ENCODE measurements around the gene PRRT1.
"Not testable (repeated sequence)": the region's sequence is repeated elsewhere in the genome, so short reads cannot be mapped to it uniquely, and the experiment has no call there.

The PRRT1 gene

DNA sequence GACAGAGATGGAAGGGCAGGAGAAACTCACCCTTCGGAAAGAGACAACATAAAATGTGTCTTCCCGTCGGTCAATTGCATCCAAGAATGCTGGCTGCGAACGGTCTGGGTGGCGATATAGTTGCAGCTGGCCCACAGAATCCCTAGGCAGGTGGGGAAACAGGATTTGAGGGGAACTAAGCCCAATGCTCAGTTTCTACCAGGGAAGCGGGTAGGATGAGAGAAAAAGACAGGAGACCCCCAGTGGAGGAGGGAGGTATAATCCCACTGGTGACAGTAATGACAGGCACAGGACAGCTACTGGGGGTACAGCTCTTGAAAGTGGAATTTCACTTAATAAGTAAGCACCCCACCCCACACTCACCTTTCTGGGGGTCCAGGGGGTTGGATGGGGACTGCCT is 35.1 kb downstream of the PRRT1 start:
- DNase-seq, result no peak

DNA sequence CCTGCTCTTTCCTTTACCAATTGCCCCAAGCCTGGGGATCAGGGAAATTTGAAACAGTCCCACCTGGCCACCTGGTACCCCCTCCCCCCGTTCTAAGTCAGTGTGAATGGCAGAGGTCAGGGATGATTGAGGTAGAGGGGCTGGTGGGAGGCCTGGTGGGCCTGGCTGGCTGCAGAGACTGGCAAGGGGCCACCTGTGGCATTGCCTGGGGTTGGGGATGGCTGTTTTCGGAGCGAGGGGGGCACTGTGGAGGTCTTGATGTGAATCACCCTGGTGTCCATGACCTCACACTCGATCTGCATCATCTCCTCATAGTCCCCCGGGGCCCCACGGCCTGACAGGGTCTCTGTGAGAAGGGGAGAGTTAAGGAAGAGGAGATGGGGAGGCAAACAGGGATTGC is 36.1 kb downstream of the PRRT1 start:
- no peak for DNase-seq

DNA sequence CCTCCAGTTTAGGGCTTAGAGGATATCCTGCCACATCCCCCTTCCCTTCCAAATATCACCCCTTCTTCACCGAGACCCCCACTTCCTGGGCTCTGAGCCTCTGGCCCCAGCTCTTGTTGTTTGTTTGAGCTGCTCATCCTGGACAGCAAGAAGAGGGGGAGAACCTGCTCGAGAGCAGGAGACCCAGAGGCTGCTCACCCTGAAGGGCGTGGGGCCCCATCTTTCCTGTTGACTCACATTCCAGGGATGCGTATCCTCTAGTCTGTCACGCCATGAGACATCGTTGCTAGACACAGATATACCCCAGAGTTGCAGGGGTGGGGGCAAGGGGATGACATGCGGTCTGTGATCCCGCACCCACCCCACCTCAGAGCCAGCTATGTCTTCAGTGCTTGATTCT is 36.9 kb downstream of the PRRT1 start:
- no peak for DNase-seq

GRCh38 chr6:32113386-32114352 is 38.1 kb downstream of the PRRT1 start:
- no peak for DNase-seq

DNA sequence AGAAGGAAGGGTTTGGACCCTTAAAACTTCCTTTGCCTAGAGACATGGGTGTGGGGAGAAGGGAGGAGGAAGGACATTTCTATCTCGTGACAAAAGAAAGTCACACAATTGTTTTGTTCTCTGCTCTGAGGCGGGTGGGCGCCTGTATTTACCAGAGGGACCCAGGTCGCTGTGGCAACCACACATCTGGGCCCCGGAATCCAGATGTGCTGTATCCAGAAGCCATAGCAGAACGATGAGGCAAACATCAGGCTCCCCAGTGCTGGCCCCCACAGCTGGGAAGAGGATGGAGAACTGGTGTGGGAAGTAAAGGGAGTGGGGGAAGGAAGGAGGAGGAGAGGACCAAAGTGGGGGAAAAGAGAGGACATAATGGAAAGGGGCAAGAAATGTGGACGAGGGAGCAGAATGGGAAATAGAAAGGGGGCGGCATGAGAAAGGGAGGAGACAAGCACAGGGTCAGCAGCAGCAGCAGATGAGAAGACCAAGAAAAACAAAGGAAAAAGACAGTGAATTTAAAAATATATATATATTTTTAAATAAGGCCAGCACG is 39.2 kb downstream of the PRRT1 start:
- no peak for DNase-seq

GRCh38 chr6:32111424-32112066 is 40.2 kb downstream of the PRRT1 start:
- no peak for DNase-seq

GRCh38 chr6:32110632-32111031 is 41.1 kb downstream of the PRRT1 start:
- no peak for DNase-seq

GRCh38 chr6:32109765-32110160 is 42.0 kb downstream of the PRRT1 start:
- DNase-seq, result no peak

- DNase-seq, result no peak
These were observed 42.5 kb downstream of the PRRT1 start, which contains the start of gene TNXB for GRCh38 chr6:32109114-32109764. Gene TNXB (minus strand): TSS chr6:32109338. CDS start chr6:32098198, 11,140 bp downstream.

DNA sequence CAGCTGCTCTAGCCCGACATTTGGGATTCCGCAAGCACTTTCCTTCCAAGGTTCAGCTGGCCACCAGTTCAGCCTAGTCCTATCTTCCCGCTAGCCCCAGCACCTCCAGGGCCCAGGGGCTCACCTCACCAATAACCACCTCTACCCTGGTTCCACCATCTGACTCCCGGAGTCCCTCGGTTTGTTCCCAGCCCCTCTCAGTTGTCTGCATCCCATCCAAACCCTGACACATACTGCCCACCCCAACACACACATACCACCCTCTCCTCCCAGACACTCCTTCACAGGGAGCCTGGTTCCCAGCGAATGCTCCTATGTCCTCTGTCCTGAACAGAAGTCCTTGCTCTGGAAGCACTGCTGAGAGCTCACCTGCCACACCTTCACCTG is 43.0 kb downstream of the PRRT1 start:
- DNase-seq, result no peak

DNA sequence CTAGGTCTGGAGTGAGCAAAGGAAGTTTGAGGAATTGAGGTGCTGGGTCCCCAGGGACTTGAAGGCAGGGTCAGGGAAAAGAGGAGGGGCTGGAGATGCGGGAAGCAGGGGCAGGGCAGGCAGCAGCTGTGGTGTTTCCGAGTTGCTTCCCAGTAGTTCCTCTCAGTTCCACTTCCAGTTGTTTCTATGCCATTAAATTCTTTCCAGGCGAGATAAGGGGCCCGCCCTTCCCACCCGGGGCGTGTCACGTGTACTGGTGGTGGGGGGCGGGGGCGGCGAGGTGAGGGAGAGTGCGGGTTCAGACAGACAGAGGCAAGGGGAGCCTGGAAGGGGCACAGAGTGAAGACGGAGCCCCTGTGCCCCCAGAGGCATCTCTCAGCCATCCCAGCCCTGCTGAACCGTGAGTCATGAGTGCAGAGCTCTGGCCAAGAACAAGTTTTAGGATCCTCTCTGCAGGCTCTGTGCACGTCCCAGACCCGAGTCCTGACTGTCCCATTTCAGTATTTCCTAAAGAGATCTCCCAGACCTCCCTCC is 43.6 kb downstream of the PRRT1 start:
- DNase-seq, result no peak

DNA sequence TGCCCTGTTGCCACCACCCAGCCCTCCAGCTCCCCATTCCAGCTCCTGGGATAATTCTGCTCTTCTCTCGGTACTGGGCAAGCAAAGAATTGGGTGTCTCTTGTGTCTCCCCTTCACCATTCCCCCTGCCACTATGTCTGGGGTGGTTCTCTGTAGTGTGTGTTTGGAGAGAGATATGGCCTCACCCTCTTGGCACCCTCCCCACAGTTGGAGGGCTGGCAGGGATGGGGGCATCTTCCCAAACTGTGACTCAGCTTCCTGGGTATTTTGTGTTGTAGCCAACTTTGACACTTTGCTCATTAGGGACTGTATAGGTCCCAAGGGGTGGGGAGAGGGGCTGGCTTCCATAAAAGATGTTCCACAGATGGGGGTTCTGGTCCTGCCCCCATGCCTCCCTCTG is 44.3 kb downstream of the PRRT1 start:
- DNase-seq, result no peak

- DNase-seq, result no peak
These were observed 46.3 kb downstream of the PRRT1 start for GRCh38 chr6:32105433-32105832.

- no peak for DNase-seq
These were observed 49.5 kb downstream of the PRRT1 start for GRCh38 chr6:32102255-32102654.

GRCh38 chr6:32100251-32100650 is 51.5 kb downstream of the PRRT1 start:
- DNase-seq, result not testable (repeated sequence)

Measured in activated CD4-positive, CD25-positive, alpha-beta regulatory T cell treated with anti-CD3 and anti-CD28 coated beads, Interleukin-2, amount 50 U/mL, for 72 hours (primary cell).